Measurements from ENCODE around the gene CTTNBP2NL. TPM values are rescaled to one million over a fixed set of nuclear protein-coding genes. Genes with fewer than 3 reads are reported as not detected.

The CTTNBP2NL gene
- polyA plus RNA-seq, 2 of the 4 experiments (the other 2 are of a cell fraction), result 5.8 to 8.7 TPM

GRCh38 chr1:112506731-112507130 lies 110.7 kb downstream of the CTTNBP2NL start:
- no peak overlapping the region for H3K27ac ChIP-seq
- no peak for FAIRE-seq
- ChIA-PET CTCF (no interaction called here), POLR2A (no interaction called here)
- H3K4me3 ChIP-seq, result no peak overlapping the region
- no peak for DNase-seq (ENCODE audit: low read depth in 1 of 2, low spot score in 1 of 2)
- H3K9me3 ChIP-seq, result no peaks in the 10 kb centered on the region
- 90% methylated on average over 8 of the region's 8 CpGs for WGBS (ENCODE audit: missing lambda C conversion rate)
- H3K4me1 ChIP-seq, result 0 out of 3 replicates have a peak, but pooled peaks cover 2% of the 10 kb centered on the region
- TF ChIP-seq BCL3 (IDR thresholded peaks at IDR 0.05), result no peak
- no peak for TF ChIP-seq E2F6 (IDR thresholded peaks at IDR 0.05; ENCODE audit: borderline replicate concordance, low read depth)
- TF ChIP-seq BHLHE40 (IDR thresholded peaks at IDR 0.05; ENCODE audit: low read depth, low read length), result no peak
- no peak for TF ChIP-seq KDM1A (IDR thresholded peaks at IDR 0.05; ENCODE audit: low read depth)
- TF ChIP-seq GATA3 (IDR thresholded peaks at IDR 0.05; ENCODE audit: borderline replicate concordance), result no peak
- no peak for TF ChIP-seq ZSCAN20 (CRISPR knock-in tag; IDR thresholded peaks at IDR 0.05)
- no peak for TF ChIP-seq MAX (IDR thresholded peaks at IDR 0.05)
- no peak for TF ChIP-seq PBX3 (IDR thresholded peaks at IDR 0.05)
- TF ChIP-seq CBX2 (IDR thresholded peaks at IDR 0.05; ENCODE audit: borderline replicate concordance, low read depth), result no peak
- no peak for TF ChIP-seq NFE2L2 (conservative IDR thresholded peaks at IDR 0.05; ENCODE audit: low read length)
- TF ChIP-seq CHD4 (IDR thresholded peaks at IDR 0.05; ENCODE audit: borderline replicate concordance), result no peak
- no peak for ATAC-seq
- no peak overlapping the region for H3K4me2 ChIP-seq

- POLR2A ChIA-PET, result no interaction called here
- no peak for TF ChIP-seq ZNF302 (CRISPR knock-in tag; IDR thresholded peaks at IDR 0.05)
- no peak for TF ChIP-seq BCL3 (IDR thresholded peaks at IDR 0.05)
- 90% methylated on average over 9 of the region's 9 CpGs for WGBS (ENCODE audit: missing lambda C conversion rate)
- ATAC-seq (no peak), DNase-seq (ENCODE audit: low read depth in 1 of 2, low spot score in 1 of 2) (no peak), FAIRE-seq (no peak)
- CTCF ChIA-PET, result interaction anchor here (0.6 to 0.9 kb wide), 2 partner anchors 93 to 106 kb away, joined by 3 read pairs; no protein-coding TSS in a partner anchor
- Histone ChIP-seq H3K4me3 (no peak overlapping the region), H3K4me2 (peak overlapping the region; percentile 99), H3K27ac (no peak overlapping the region), H3K4me1 (0 out of 3 replicates have a peak, but pooled peaks cover 2% of the 10 kb centered on the region), H3K9me3 (no peaks in the 10 kb centered on the region)
Measured at GRCh38 chr1:112507336-112507735, 111.3 kb downstream of the CTTNBP2NL start.

GRCh38 chr1:112507921-112508277 lies 111.9 kb downstream of the CTTNBP2NL start:
- Histone ChIP-seq H3K4me3 (peak overlapping the region; percentile 76), H3K4me2 (peak overlapping the region; percentile 99), H3K9me3 (no peaks in the 10 kb centered on the region), H3K27ac (peak overlapping the region; percentile 62 to 76; a peak in 4 of 6 replicates), H3K4me1 (0 out of 3 replicates have a peak, but pooled peaks cover 2% of the 10 kb centered on the region)
- ATAC-seq, result peak; percentile 25 to 59; a peak in 3 of 6 replicates
- ChIA-PET POLR2A (no interaction called here), CTCF (interaction anchor here (0.6 to 1.0 kb wide), 3 partner anchors 29 to 106 kb away, joined by 3 read pairs; no protein-coding TSS in a partner anchor)
- WGBS (ENCODE audit: missing lambda C conversion rate), result 4% methylated on average over 9 of the region's 15 CpGs
- FAIRE-seq, result no peak
- TF ChIP-seq RFX5 (IDR thresholded peaks at IDR 0.05) (no peak), NR3C1 (IDR thresholded peaks at IDR 0.05) (no peak), CTCF (IDR thresholded peaks at IDR 0.05) (no peak), PBX3 (IDR thresholded peaks at IDR 0.05) (no peak), ELK1 (IDR thresholded peaks at IDR 0.05; ENCODE audit: low read depth, low read length) (no peak)
- peak in 1 of 2 experiments; percentile 38 for DNase-seq (ENCODE audit: low read depth in 1 of 2, low spot score in 1 of 2)
